NCI-H1092 (cell line): ENCODE results near the gene KMT2B.
"Not testable (repeated sequence)": the region's sequence is repeated elsewhere in the genome, so short reads cannot be mapped to it uniquely, and the experiment has no call there.

Source experiments
- DNase-seq: peaks from one replicate; lab custom pipeline; 2025; lab: John Stamatoyannopoulos, UW

KMT2B gene

DNA sequence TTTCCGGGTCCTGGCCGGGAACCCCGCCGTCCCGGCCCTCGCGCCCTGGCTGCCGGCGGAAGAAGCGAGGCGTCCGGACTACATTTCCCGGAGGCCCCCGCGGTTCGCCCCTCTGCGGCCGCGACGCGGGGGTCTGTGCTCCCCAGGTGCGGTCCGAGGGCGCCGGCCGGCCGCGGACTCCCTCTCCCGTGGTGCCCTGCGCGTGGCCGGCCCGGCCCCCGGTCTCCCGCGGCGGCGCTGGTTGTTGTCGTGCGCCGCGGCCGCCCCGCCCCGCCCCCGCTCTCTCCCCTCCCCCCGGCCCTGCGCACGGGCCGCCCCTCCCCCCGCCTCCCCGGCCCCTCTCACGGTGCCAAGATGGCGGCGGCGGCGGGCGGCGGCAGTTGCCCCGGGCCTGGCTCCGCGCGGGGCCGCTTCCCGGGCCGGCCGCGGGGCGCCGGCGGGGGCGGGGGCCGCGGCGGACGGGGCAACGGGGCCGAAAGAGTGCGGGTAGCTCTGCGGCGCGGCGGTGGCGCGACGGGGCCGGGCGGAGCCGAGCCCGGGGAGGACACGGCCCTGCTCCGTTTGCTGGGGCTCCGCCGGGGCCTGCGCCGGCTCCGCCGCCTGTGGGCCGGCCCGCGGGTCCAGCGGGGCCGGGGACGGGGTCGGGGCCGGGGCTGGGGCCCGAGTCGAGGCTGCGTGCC is at the start of gene KMT2B:
TSS of gene KMT2B (plus strand) at position 339 of the 680 bp plus-strand sequence. CDS start at position 355, 16 bp downstream.
- peak; percentile 89 for DNase-seq

DNA sequence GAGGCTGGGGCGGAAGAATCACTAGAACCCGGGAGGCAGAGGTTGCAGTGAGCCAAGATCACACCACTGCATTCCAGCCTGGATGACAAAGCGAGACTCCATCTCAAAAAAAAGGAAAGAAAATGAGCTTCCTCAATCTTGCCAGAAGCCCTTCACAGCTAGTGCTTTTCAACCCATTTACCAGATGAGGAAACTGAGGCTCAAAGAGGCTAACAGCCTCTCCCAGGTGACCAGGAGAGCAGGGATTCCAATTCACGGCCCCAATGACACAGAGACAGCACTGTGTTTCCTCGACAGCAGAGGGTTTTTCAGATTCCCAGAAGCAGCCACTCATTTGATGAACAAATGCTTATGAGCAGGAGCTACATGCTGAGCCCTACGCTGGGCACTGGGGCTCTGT is 48.2 kb upstream of the KMT2B start:
- DNase-seq, result no peak

GRCh38 chr19:35669974-35670373 is 47.8 kb upstream of the KMT2B start:
- no peak for DNase-seq

- no peak for DNase-seq
These were observed 47.1 kb upstream of the KMT2B start for GRCh38 chr19:35670686-35671085.

- no peak for DNase-seq
These were observed 46.0 kb upstream of the KMT2B start for GRCh38 chr19:35671818-35672217.

- no peak for DNase-seq
These were observed 44.5 kb upstream of the KMT2B start for GRCh38 chr19:35673121-35673804.

DNA sequence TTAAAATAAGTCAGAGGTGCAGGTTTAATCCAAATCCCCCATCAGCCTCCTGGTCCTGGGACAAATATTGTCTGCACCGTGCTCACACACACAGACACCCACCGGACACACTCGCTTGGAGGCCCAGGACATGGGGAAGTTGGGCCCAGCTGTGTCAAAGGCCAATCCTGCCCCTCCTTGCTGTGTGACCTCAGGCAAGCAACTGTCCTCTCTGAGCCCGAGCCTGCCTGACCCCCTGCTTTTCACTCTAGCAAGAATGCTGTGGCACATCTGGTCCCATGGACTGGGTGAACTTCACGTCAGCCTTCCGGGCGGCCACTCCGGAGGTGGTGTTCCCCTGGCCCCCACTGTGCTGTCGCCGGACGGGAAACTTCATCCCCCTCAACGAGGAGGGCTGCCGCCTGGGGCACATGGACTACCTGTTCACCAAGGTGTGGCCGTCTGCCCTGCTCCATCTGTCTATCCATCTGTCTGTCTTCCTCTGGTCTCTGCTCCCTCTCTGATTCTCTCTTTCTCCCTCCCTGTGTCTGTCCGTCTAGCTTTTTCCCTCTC is 42.1 kb upstream of the KMT2B start:
- DNase-seq, result no peak

GRCh38 chr19:35689836-35690235 is 28.0 kb upstream of the KMT2B start:
- no peak for DNase-seq

DNA sequence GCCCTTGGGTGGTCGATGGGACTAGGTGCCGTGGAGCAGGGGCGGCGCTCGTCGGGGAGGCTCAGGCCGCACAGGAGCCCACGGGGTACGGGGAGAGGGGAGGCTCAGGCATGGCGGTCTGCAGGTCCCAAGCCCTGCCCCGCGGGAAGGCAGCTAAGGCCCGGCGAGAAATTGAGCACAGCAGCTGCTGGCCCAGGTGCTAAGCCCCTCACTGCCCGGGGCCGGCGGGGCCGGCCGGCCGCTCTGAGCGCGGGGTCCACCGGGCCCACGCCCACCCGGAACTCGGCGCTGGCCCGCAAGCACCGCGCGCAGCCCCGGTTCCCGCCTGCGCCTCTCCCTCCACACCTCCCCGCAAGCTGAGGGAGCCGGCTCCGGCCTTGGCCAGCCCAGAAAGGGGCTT is 26.7 kb upstream of the KMT2B start:
- DNase-seq, result not testable (repeated sequence)

GRCh38 chr19:35692010-35692409 is 25.8 kb upstream of the KMT2B start:
- no peak for DNase-seq

DNA sequence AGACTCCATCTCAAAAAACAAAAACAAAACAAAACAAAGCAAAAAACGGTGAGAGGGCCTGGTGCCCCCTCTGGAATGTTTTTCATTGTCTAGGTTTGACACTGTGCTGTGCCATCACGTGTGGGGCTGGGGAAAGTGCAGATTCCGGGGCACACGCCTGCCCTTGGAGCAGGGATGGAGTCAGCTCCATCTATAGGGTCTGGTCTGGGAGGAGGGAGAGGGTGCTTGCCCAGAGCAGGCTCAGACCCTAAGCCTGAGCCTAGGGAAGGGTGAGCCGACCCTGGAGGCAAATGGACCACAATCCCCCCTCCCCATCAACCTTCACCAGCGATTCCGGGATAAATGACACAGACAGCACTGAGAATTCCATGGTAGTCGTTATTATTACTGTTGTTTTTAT is 24.4 kb upstream of the KMT2B start:
- no peak for DNase-seq

DNA sequence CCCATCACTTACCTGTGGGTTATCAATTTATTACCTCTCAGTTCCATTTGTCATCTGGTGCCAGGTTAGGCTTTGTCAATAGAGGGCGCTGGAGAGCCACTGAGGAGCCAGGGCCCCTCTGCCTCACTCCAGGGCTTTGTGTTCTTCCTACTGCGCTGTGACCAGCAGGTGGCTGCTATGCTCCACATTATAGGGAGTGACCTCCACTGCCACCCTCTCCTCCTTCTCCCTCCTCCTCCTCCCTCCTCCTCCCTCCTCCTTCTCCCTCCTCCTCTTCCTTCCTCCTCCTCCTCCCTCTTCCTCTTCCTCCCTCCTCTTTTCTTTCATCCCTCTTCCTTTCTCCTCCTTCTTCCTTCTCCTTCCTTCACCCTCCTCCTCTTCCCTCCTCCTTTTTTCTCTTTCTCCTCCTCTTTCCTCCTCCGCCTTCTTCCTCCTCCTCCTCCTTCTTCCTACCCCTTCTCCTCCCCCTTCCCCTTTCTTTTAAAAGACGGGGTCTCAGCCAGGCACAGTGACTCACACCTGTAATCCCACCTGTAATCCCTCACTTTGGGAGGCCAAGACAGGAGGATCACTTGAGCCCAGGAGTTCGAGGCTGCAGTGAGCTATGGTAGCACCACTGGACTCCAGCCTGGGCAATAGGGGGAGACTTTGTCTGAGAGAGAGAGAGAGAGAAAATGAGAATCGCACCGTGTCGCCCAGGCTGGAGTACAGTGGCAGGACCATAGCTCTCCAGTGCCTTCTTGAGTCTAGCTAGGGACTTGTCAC is 23.8 kb upstream of the KMT2B start:
- DNase-seq, result peak; percentile 82

GRCh38 chr19:35695895-35696422 is 21.8 kb upstream of the KMT2B start:
- DNase-seq, result no peak

- DNase-seq, result no peak
These were observed 21.0 kb upstream of the KMT2B start for GRCh38 chr19:35696835-35697234.

DNA sequence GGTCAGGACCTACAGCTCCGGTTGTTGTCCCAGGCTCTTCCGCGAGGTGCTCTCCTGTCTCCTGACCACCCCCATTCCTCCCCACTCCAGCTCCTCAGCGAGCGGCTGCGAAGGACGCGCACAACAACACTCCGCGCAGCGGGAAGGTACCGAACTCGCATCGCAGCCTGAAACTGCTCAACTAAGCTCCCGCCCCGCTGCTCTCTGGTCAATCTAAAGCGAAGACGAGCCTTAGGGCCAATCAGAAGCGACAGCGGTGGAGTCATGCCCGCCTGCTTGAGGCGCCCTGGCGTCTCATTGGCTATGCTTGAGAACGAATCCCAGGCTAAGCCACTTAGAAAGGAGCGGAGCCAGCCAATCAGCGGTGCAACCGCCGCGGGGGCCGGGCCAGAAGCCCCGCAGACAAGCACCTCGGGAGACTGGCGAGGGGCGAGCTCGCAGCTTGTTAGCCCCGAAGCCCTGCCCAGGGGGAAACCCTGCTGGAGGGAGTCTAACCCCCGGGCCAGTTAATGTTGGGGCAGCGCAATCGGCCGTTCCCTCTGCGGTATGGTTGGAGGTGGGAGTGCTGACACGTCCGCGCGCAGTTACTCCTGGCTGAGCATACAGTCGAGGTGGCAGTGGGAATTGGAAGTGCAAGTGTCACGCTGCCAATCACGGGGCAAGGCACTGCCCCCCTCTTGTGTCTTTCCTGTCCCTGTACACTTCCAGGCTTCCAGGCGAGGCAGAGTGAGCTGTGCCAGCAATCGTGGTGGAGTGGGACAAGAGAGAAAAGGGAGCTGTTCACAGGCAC is 15.4 kb upstream of the KMT2B start:
- peak; percentile 96 for DNase-seq

DNA sequence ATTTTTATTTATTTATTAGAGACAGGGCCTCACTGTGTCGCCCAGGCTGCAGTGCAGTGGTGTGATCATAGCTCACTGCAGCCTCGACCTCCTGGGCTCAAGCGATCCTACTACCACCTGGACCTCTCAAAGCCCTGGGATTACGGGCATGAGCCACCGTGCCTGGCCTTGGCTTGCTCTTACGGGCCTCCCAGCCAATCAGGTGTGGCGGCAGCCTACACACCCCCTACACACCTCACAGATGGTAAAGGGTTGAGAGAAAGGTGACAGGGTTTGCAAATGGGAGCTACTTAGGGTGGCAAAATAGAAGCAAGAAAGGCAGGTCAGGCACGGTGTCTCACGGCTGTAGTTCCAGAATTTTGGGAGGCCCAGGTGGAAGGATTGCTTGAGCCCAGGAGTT is 14.5 kb upstream of the KMT2B start:
- no peak for DNase-seq

GRCh38 chr19:35704218-35704617 is 13.6 kb upstream of the KMT2B start, which contains the start of gene ZBTB32:
ZBTB32 (plus strand) TSS chr19:35704558; CDS start chr19:35714627, 10,069 bp downstream.
- DNase-seq, result no peak

- DNase-seq, result no peak
These were observed 9.4 kb upstream of the KMT2B start for GRCh38 chr19:35708391-35708790.

DNA sequence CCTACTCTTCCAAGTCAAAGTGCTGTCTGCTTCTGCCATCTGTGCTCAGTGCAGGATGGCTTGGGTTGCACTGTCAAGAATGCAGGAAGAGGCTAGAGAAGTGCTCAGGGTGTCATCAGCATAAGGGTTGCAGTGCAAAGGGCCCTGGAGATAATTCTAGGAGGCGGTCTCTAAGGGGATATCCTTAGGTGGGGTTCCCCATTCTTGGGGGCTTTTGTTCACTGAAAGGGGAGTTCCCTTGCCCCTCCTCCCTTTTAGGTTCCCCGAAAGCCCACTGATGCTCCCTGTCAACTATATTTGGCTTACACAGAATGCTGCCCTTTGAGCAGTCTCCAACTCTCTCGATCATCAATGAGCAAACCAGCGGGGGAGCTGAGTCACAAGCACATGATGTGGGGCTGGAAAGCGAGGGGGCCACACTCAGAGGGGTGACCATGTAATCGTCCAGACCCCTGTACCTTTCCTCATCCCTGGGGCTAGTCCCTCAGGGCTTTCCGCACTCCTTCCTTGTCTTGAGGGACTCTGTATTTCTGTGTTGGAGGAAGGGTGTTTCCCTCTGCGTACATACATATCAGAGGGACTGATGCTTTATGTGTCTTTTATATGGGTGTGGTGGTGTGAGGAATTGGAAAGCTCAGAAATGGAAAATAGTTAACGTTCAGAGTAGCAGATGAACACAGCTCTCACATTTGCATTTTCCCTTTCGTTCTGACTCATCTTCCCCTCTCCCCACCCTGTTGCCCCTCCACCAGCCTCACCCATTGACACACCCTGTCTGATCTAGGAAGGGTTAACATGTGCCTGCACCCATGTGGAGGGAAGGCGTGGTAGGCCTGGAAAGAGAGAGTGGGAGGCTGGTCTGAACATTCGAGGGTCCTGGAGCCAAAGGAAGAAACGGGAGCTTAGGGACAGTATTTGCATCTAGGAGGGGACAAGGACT is 6.7 kb upstream of the KMT2B start:
- no peak for DNase-seq
